ENCODE measurements around the gene ECT2.

The ECT2 gene

GRCh38 chr3:172839679-172840078 is 89.2 kb downstream of the ECT2 start:
- H3K27me3 Mint-ChIP-seq (ENCODE audit: low read depth, poor library complexity): peaks cover 2% of the 10 kb centered on the region
- H3K9me3 Mint-ChIP-seq: peaks cover 4% of the 10 kb centered on the region
- H3K36me3 Mint-ChIP-seq (ENCODE audit: low read depth): no peaks in the 10 kb centered on the region
- no peak overlapping the region for H3K27ac Mint-ChIP-seq
- no peak overlapping the region for H3K4me3 Mint-ChIP-seq
- TF ChIP-seq CTCF (IDR thresholded peaks at IDR 0.05): no peak
- H3K4me1 Mint-ChIP-seq: peaks cover 7% of the 10 kb centered on the region
- DNase-seq: no peak

- Mint-ChIP-seq H3K36me3 (ENCODE audit: low read depth) (no peaks in the 10 kb centered on the region), H3K4me1 (peaks cover 7% of the 10 kb centered on the region), H3K27ac (no peak overlapping the region), H3K27me3 (ENCODE audit: low read depth, poor library complexity) (peaks cover 2% of the 10 kb centered on the region), H3K4me3 (no peak overlapping the region), H3K9me3 (peaks cover 4% of the 10 kb centered on the region)
- TF ChIP-seq CTCF (IDR thresholded peaks at IDR 0.05): no peak
- no peak for DNase-seq
Observed at GRCh38 chr3:172840463-172840862, 89.9 kb downstream of the ECT2 start.

GRCh38 chr3:172840913-172841312 is 90.4 kb downstream of the ECT2 start:
- Mint-ChIP-seq H3K36me3 (ENCODE audit: low read depth) (no peaks in the 10 kb centered on the region), H3K9me3 (peaks cover 4% of the 10 kb centered on the region), H3K27ac (no peak overlapping the region), H3K4me1 (peaks cover 8% of the 10 kb centered on the region), H3K27me3 (ENCODE audit: low read depth, poor library complexity) (peaks cover 2% of the 10 kb centered on the region), H3K4me3 (no peak overlapping the region)
- DNase-seq: no peak
- TF ChIP-seq CTCF (IDR thresholded peaks at IDR 0.05): no peak

GRCh38 chr3:172844428-172844827 is 93.9 kb downstream of the ECT2 start:
- no peak for TF ChIP-seq CTCF (IDR thresholded peaks at IDR 0.05)
- Mint-ChIP-seq H3K9me3 (peaks cover 4% of the 10 kb centered on the region), H3K4me1 (peaks cover 24% of the 10 kb centered on the region), H3K27ac (no peak overlapping the region), H3K4me3 (no peak overlapping the region), H3K36me3 (ENCODE audit: low read depth) (no peaks in the 10 kb centered on the region), H3K27me3 (ENCODE audit: low read depth, poor library complexity) (peaks cover 2% of the 10 kb centered on the region)
- DNase-seq: no peak

- DNase-seq: no peak
- Mint-ChIP-seq H3K27ac (peak overlapping the region; percentile 87), H3K4me3 (no peak overlapping the region), H3K9me3 (peaks cover 4% of the 10 kb centered on the region), H3K27me3 (ENCODE audit: low read depth, poor library complexity) (no peaks in the 10 kb centered on the region), H3K36me3 (ENCODE audit: low read depth) (no peaks in the 10 kb centered on the region), H3K4me1 (peaks cover 20% of the 10 kb centered on the region)
- no peak for TF ChIP-seq CTCF (IDR thresholded peaks at IDR 0.05)
Observed at GRCh38 chr3:172846103-172846561, 95.6 kb downstream of the ECT2 start.

- no peak for TF ChIP-seq CTCF (IDR thresholded peaks at IDR 0.05)
- H3K4me1 Mint-ChIP-seq: peaks cover 18% of the 10 kb centered on the region
- no peaks in the 10 kb centered on the region for H3K27me3 Mint-ChIP-seq (ENCODE audit: low read depth, poor library complexity)
- H3K36me3 Mint-ChIP-seq (ENCODE audit: low read depth): no peaks in the 10 kb centered on the region
- no peak for DNase-seq
- no peak overlapping the region for H3K4me3 Mint-ChIP-seq
- peaks cover 4% of the 10 kb centered on the region for H3K9me3 Mint-ChIP-seq
- H3K27ac Mint-ChIP-seq: no peak overlapping the region
Observed at GRCh38 chr3:172846706-172847105, 96.2 kb downstream of the ECT2 start.
